Effector CD4-positive, alpha-beta T cell (primary cell): ENCODE results near the gene TMEM178B.
"Not testable (repeated sequence)": the region's sequence is repeated elsewhere in the genome, so short reads cannot be mapped to it uniquely, and the experiment has no call there.

Experiments used
- DNase-seq: peaks from one replicate; pipeline ENCODE4 v3.0.0-alpha.2; 2020

The TMEM178B gene

DNA sequence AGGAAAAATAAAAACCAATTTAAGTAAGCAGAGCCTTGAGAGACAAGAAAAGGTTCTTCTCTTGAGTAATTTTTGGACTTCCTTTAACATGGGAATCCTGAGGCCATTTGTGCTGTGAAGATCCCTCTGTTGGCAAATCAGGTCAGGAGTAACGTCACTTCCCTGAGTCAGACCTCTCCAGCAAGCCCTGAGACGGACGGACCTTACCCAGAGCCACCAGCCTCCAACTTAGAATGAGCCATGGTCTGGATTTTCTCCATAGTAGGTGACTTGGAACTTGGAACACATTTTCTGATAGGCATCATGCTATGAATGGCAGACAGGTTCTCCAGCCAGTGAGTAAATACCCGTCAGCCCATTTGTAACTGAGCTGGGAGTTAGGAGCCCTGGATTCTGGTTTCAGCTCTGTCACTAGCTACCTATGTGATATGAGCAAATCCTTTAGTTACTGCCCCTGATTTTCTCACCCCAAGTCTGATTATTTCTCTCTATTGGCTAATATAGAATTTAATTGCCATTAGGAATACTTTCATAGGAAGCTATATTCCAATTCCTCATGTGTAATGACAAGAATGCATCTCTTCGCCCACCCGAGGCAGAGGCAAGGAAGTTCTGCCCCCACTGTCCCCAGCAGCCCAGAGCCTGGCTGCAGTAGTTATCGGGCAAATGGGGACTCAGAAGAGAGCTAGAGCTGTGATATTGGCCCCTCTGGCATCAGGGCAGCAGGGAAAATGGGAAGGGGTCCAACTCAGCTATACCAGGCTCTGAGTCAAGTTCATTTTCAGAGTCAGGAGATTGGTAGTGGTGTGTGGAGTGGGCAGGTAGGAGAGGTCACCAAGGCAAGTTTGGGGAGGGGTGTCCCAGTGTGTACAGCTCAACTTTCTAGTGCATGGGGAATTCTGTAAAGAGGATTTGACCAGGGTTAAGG lies 323.6 kb downstream of the TMEM178B start:
- no peak for DNase-seq

DNA sequence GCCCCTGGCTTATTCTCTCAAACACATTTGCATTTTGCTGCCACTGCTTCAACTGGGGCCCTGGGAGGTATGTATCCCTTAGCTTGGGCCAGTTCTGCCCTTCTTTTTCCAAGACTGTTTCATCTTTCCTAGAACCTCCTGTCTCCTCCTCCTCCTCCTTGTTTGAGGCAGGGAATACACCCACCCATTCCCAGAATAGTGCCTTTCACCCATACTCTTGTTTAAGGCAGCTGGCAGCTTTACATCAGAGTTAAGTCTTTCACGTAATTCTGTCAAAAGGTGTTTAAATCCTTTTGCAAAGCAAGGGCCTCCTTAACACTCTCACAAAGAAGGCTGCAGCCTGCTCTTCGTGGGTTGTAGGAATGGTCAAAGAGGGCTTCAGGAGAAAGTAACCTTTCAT lies 326.5 kb downstream of the TMEM178B start:
- no peak for DNase-seq

DNA sequence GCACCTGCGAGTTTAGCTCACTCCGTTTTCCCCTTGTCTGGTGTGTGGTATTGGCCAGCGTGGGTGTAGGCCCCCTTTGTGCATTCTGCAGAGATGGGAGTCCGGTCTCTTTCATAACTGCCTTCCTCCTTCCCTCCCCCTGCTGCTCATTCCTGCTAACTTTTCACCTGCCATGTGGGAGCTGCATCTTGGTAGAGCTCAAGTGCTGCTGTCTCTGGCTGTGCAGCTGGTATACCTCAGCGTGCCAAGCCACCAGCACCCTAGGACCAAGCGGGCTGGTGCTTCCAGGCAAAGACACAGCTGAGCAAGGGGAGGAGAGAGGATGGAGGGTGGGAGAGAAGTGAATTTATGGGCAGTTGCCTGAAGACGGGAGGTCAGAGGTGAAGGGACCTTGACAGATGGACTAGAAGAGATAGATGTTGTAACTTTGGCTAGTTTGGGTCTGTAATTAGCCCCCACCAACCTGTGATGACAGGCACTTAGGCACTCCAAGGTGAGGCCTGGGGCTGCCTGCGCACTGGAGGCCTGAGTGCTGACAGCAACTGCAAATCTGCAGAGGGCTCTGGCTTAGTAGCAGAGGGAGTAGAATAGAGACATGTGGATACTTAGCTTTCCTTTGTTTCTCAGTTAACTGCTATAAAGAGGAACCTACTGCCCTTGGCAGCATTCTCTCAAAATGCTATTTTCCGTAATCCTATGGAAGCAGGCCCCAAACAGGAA lies 328.6 kb downstream of the TMEM178B start:
- no peak for DNase-seq

DNA sequence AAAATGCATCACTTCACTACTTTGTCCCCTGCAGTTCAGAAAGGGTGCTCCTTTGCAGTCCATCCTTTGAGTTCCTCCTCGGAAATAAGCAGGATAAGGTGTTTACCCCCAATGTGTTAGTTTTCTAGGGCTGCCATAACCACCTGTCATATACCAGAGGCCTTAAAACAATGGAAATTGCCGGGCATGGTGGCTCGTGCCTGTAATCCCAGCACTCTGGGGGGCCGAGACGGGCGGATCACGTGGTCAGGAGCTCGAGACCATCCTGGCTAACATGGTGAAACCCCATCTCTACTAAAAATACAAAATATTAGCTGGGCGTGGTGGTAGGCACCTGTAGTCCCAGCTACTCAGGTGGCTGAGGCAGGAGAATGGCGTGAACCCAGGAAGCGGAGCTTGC lies 330.0 kb downstream of the TMEM178B start:
- DNase-seq = not testable (repeated sequence)

DNA sequence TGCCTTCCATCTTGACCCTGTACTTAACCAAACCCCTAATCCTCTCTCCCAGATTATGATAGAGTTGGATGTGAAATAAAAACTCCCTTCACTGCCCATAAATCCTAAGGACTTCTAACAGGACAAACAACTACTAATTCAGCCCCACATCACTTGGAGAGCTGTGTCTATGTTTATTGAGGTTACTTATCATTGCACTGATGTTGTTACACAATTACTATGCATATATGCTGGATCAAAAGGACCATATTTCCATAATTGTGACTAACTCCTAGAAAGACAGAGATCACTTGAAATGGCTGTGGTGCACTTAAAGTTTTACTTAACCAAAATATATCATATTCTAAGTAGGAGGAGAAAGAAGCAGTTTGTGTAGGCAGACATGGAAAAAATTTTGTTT lies 332.5 kb downstream of the TMEM178B start:
- DNase-seq = no peak

DNA sequence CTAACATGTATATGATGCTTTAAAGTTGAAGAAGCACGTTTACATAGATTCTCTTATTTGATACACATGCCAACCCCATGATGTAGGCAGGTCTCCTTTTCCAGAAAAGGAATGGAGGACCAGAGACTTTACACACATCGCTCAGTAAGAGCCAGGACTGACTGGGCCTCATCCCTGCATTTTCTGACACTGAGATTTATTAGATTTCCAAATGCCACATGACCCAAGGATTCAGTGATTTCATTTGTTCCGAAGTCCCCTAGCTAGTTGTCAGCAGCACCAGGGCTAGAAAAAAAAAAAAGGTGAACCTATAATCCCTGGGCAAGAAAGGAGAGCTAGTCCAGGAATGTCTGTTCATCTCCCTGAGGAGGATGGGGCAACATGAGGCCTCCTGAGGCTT lies 334.0 kb downstream of the TMEM178B start:
- DNase-seq = no peak

DNA sequence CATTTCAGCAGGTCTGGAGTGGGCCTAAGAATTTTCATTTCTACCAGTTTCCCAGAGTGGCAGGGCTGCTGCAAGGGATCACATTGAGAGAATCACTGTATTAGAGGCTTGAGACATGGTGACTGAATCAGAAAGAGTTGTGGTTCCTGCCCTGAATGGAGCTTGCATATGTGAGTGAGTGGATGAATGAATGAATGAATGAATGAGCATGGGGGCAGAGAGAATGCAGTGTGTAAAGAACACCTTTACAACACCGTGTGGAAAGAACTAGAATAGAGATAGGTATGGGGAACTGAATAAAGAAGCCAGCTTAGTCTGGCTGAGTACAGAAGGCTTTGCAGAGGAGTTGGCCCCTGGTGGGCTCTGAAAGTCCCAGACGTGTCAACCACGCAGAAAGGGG lies 334.6 kb downstream of the TMEM178B start:
- DNase-seq = no peak

DNA sequence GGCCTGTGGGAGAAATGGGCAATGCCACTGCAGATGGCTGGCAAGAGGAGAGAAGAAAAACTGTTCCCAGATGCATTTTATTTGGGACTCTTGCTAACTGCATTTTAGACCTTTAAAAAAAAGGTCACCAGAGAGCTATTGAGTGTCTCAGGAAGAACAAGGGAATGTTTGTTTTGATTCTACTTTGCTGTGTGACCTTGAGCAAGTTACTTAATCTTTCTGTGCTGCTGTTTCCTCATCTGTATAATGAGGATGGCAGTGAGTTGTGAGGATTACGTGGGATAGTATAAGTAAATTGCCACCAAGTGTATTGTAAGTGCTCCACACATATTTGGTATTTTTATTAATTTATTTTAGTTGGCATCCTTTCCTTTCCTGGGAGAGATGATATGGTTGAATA lies 335.4 kb downstream of the TMEM178B start:
- DNase-seq = no peak

DNA sequence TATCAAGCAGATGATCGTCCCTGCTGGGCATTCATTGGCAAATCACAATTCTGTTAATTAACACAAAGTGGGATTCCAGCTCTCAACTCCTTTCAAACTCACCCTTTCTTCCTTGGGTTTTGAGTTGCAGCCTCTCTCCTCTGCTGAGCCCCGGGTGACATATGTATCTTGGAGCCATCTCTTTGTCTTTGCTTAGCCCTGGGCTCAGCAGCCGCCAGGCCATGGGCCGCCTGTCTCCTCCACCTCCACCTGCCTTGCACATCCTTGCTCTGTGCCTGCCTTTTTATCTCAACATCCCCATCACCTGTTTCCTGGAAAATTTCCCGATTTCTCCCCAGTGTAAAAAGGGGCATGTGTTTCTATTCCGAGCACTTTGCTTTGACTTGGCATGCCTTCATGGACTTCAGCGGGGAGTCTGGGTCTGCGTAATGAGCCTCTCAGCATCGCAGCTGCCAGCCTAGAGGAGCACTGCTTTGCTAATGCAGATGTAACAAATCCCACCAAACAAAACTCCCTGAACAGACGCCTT lies 336.0 kb downstream of the TMEM178B start:
- DNase-seq = no peak

DNA sequence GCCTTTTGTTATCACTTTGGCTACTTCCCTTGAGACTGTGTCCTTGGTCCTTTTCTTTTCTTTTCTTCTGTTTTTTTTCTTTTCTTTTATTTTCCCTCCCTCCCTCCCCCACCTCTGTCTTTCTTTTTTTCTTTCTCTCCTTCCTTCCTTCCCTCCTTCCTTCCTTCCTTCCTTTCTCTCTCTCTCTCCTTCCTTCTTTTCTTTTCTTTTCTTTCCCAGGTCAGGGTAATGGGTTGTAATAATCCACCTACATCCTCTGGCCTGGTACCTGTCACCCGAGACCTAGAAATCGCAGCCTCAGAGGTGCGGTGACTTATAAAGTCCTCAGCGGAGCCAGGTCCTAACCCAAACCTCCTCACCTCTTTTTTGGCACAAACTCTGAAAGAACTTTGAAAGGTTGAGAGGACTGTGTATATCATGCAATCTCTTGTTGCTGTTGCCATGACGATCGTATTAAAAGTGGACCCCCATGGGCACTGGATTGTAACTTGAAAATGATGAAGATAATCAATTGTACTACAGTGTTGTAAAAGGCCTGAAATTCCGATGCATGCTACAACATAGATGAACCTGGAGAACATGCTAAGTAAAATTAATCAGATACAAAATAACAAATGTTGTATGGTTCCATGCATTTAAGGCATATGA lies 336.6 kb downstream of the TMEM178B start:
- no peak for DNase-seq

DNA sequence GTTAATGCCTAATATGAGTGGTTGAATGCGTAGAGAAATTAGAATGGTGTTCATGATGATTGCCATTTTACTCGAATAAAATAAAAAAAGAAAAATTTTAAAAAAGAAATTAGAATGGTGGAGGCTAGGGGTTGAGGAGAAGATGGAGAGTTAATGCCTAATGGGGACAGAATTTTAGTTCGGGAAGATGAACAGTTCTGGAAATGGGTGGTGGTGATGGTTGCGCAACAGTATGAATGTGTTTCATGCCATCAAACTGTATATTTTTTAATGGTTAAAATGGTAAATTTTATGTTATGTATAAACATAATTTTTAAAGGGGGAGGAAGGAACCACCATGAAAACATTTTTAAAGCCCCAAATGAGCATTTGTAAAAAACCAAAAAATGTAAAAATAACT lies 337.3 kb downstream of the TMEM178B start:
- no peak for DNase-seq

DNA sequence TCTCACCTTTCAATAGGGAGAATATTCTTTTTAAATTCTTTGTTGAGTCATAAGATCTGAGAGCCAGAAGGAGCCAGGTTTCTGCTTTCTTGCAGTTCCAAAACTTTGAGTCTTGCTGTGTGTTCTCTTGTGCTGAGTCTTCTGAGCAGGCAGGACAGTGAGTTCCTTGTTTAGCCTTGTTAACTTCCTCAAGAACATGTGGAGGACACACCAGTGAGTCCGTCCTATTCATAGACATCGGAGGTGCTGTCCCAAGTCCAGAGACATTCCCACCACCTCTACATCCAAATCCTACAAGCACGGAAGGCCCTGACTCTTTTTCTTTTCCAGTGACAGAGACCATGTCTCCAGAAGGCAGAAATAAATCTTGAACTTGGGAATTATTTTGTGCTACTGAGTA lies 342.1 kb downstream of the TMEM178B start:
- no peak for DNase-seq

DNA sequence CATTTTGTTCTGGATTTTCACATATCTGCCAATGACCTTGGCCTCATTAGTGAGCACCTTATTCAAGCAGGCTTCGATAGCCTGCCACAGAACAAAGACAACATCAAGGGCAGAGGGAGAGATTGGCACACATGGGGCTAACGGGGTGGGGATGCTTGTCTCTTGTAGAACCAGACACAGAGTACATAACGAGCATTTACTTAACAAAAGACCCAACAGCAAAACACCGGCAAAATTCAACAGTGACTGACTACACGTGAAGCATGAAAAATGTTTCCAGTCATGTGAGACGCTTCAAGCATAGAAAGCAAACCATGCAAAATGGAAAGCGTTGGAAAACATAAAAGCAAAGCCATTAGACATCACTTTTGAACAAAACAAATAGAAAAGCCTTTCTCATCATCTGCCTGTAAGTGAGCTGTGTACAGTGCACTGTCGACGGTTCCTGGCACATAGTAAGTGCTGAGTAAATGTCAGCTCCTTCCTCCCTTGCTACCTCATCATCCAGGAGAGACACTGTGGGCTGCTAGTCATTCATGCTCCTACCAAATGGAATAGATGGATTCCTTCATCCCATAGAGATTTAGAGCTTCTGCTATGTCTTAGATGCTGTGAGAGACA lies 342.9 kb downstream of the TMEM178B start:
- no peak for DNase-seq

DNA sequence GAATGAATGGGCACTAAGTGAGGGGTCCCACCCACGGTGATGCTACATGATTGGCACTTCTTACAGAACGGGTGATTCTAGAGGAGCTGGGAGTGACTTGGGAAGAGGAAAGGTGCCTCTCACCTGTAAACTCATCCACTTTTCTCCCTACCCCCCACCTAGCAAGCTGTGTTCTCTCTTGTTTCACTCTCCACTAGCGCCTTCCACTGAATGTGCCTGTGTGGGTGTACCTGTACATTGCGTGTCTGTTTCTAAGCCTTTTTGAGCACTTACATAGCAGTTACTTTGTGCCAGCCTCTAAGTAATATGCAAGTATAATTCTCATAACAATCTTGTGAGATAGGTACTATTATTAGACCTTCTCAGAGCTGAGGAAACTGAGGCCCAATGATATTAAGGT lies 343.6 kb downstream of the TMEM178B start:
- no peak for DNase-seq

DNA sequence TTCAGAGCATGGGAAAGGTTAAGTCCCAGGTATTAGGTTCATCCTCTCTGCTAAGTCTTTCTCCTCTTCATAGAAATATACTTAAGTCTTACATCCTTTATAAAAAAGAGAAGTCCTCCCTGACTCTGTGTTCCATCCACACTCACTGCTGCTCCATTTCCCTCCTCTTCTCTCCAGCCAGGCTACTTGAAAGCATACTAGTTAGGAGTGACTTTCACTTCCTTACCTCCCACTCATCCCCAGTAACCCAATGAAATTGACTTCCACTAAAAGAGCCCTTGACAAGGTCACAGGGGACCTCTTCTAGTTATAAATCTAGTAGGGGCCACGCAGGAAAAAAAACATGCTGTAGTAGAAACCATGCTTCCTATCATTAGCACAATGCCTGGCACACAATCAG lies 344.2 kb downstream of the TMEM178B start:
- no peak for DNase-seq

DNA sequence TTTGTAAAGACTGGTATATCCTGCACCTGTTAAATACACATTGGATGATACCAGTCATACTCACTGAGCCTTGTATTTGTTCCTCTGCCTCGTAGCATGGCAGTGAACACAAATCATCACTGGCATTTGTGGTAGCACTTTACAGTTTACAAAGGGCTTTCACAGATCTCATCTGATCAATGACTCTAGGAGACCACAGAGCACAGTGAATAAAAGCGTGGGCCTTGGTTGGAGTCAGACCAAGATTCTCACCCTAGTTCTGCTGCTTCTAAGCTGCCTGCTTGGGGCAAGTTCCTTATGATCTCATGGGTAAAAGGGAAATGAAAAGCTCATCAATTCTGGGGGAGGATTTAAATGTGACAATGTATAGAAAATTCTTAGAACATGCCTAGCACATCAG lies 347.4 kb downstream of the TMEM178B start:
- DNase-seq = no peak

DNA sequence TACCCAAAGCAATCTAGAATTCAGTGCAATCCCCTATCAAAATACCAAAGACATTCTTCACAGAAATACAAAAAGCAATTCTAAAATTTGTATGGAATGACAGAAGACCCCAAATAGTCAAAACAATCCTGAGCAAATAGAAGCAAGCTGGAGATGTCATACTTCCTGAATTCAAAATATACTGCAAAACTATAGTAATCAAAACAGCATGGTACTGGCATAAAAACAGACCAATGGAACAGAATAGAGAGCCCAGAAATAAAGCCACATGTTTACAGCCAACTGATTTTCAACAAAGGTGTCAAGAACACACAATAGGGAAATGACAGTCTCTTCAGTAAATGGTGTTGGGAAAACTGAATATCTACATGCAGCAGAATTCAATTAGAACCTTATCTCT lies 353.3 kb downstream of the TMEM178B start:
- no peak for DNase-seq

DNA sequence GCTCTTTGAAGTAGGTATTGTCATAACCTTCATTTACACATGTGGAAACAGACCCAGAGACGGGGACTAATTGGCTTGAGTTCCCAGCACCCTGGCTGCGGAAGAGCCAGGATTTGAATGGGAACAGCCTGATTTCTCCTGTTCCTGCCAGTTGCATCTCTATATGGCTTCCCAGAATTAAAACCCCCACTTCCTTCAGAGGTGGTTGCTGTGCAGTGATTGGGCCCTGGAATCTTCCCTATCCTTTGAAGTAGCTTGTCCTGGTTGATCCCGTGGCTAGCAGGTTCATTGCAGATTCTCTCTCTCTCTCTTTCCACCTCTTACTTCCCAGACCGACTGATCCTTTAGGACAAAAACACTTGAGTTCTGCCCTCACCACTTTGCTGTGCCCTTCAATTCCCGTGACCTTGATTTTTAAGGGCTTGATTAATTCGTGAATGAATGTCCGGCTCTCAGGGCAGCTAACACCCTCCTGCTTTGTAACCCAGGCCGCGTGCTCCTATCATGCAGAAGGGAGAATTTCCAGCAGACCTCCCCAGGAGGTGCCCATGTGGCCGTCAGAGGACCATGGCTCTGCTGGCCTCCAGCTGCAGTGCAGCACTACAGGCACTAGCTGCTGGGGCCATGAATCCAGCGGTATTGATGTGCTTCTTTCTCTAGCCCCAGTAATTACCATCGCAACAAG lies 356.7 kb downstream of the TMEM178B start:
- DNase-seq = no peak

DNA sequence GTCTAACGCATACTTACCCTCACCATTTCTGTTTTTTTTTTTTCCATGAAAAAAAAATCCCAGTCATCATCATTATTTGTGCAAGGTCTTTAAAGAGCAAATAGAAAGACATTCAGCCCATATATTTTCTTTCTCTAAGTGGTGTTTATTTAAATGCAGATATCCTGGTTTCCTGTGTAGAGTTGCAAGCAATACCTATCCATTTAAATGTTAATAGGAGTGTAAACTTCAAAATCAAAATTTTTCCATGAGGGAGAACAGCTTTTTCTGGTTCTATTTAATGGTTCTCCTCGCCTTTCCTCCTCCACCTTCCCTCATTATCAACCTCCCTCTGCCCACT lies 357.2 kb downstream of the TMEM178B start:
- DNase-seq = no peak

DNA sequence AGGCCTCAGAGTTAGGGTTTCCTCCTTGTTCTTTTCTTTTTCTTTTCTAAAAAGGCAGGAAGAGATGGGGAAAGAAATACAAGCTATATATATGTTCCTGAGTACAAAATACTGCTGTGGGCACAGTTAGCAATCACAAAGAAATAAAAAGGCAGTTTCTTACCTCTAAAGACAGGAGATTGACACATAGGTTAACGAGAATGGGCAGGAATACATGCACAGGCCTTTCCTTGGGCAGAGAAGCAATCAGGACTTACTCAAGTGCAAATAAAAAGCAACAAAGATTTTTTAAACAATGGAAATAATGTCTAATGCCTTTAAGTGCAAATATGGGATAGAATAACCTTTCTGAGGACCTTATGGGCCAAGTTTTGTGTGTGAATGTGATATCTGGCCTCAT lies 357.8 kb downstream of the TMEM178B start:
- DNase-seq = no peak

DNA sequence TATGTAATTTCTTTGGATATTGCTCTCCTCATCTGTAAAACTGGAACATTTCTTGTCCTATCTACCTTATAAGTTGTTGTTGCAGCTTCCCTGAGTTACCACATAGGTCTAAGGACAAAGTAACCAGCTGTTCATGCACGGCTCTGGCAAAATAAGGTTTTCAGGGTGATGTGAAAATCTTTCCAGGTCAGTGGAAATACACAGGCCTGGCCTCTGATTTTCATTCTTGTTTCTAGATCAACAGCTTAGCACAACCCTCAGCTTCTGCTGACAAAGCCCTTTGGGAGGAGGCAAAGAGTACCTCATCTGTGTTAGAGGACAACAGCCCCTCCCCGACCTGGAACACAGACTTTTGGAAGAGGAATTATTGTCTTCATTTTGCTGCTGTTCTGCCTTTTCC lies 359.8 kb downstream of the TMEM178B start:
- DNase-seq = no peak

DNA sequence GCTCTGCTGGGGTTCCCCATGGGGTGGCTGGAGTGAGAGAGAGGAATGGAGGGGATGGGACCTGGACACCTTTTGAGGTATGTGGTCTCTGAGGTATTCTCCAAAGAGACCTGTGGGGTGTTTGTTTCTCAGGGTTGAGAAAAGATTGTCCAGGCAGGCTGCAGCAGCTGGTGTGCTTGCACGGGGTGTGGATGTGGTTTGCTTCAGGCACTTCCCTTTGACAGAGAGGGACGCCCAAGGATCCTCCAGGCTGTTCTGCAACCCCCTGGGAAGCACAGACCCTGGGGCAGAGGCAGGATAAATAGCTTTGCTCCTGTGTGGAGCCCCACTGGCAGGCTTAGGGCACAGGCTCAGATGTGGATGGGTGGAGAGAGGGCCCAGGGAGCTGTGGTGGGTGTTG lies 362.3 kb downstream of the TMEM178B start:
- no peak for DNase-seq
